NCI-H226 (cell line): ENCODE data around the gene HSPA9.

ENCODE experiments used
- DNase-seq: peaks from one replicate; pipeline ENCODE4 v3.0.0-alpha.2; 2015

HSPA9 gene

GRCh38 chr5:138528208-138528607 is 47.0 kb downstream of the HSPA9 start:
- DNase-seq = peak; percentile 79

- DNase-seq = no peak
Observed at GRCh38 chr5:138527170-138527569, 48.0 kb downstream of the HSPA9 start.

DNA sequence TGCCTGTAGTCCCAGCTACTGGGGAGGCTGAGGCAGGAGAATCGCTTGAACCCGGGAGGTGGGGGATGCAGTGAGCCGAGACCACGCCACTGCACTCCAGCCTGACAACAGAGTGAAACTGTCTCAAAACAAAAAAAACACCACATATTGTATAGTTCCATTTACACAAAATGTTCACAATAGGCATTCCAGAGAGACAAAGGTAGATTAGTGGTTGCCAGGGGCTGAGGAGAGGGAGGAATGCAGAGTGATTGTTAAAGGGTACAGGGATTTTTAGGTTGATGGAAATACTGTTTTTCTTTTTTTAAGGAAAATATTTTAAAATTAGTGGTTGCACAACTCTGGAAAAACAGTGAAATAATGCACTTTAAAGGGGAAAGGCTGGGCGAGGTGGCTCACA is 51.8 kb downstream of the HSPA9 start:
- no peak for DNase-seq

DNA sequence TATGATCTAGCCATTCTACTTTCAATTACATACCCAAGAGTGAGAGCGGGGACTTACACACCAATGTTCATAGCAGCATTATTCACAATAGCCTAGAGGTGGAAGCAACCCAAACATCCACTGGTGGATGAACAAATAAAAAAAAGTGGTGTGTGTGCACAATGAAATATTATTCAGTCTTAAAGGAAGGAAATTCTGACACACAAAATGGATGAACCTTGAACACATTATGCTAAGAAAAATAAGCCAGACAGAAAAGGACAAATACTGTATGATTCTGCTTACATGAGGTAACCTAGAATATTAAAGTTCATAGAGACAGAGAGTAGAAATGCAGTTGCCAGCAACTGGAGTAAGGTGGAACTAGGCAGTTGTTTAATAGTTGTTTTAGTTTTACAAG is 54.2 kb downstream of the HSPA9 start:
- no peak for DNase-seq

- DNase-seq = no peak
Observed at GRCh38 chr5:138517437-138517836, 57.8 kb downstream of the HSPA9 start.

DNA sequence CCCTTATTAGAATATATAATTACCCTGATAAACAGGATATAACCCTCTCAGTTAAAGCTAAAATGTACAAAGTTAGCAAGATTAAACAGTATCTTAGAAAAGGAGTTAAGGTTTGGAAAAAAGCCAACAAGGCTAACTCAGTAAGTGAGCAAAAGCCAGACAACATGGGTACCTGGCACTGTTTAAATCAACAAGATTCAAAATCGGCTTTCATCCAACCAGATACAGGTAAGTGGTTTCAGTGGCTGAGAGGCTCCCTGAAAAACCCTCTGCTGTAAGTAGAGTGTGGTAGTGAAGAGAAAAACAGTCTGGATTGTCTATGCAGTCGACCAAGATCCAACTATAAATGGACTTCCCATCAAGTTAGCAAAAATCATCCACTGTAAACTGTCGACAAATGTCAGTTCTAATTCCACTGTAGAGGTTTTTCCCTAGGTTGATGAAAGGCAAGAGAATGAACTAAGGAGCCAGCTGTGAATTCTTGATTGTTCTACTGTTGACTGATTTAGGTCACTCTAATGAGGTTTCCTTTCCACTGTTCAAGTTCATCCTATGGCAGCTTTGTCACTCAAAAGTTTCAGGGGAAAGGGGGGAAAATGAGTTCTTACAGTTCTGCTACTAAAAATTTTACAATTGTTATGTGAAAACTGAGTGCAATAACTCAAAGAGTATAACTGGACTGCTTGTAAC is 59.5 kb downstream of the HSPA9 start:
- DNase-seq = no peak

- DNase-seq = no peak
Observed at GRCh38 chr5:138514021-138514420, 61.2 kb downstream of the HSPA9 start.

GRCh38 chr5:138508958-138509357 is 66.2 kb downstream of the HSPA9 start:
- no peak for DNase-seq

GRCh38 chr5:138507485-138507884 is 67.7 kb downstream of the HSPA9 start:
- peak; percentile 21 for DNase-seq

DNA sequence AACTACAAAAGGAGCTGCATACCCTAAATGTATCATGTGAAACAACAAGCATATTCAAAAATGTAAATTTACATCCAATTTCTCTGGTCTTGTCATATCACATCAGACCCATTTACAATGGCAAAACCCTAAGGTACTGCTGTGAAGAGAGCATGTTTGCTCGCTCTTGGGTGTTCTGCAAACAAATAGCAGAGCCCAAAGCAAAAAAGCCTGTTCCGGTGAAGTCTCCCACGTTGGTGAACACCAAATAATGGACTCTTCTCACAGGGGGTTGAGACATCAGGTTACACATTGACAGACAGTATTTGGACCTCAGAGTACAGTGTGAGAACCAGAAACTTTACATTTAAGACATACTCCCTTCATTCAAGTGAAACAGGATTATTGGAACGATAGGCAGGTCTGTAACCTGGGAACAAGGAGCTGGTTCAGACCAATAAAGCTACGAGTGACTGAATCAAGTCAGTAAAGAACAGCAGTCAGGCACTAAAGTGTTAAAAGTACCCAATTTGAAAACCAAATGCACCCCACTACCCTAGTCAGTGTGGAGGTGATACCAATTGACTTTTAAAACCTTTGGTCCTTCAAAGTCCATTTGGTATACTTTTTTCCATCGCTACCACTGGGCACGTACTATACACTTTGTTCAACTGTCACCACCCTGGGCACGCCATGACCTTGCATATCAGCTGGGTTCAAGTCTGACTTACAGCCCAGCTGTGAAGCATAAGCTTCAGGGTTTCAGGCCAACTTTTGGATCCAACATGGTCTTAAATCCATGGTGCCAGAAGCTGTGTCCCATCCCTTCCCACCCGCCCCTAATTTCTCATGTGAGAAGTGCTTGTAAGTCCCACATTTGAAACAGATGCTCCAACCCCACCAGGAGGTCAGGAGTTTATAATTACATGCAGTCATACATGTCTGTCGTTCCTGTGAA is 68.6 kb downstream of the HSPA9 start:
- no peak for DNase-seq

DNA sequence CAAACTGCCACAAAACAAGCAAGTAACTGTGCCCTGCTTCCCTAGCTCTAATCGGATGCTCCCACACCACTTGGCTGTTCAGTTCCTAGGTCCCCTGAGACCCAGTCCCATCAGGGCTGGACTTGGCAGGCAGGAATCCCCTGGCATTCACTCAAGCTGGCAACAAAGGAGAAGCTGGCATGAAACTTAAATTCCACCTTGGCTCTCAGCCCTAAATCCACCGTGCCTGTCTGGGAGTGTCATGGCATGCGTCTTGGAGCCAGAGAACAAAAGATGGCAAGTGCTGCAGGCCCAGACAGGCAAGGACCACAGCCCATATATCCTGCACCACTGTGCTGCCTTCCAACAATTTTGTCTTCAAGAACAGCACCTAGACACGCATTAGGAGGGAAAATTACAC is 70.4 kb downstream of the HSPA9 start:
- DNase-seq = no peak
